NCI-H2196 (cell line): ENCODE measurements around the gene ESRRG.
A peak's percentile ranks its signal among the peaks of the same experiment; 100 is the strongest.
"Not testable (repeated sequence)": the region's sequence is repeated elsewhere in the genome, so short reads cannot be mapped to it uniquely, and the experiment has no call there.

ENCODE experiments used
- DNase-seq: peaks from one replicate; lab custom pipeline; 2025; ENCODE audit not compliant: unreplicated experiment; lab: John Stamatoyannopoulos, UW

The ESRRG gene

GRCh38 chr1:216705676-216706075 is 17.6 kb downstream of the ESRRG start:
- peak; percentile 69 for DNase-seq

- not testable (repeated sequence) for DNase-seq
Measured at GRCh38 chr1:216704065-216704464, 19.2 kb downstream of the ESRRG start.

- no peak for DNase-seq
Measured at GRCh38 chr1:216702170-216702569, 21.1 kb downstream of the ESRRG start.

GRCh38 chr1:216700779-216701178 is 22.4 kb downstream of the ESRRG start:
- no peak for DNase-seq

- DNase-seq, result no peak
Measured at GRCh38 chr1:216691710-216692109, 31.5 kb downstream of the ESRRG start.

- no peak for DNase-seq
Measured at GRCh38 chr1:216690603-216691002, 32.6 kb downstream of the ESRRG start.

GRCh38 chr1:216688127-216688657 is 35.0 kb downstream of the ESRRG start:
- no peak for DNase-seq

- DNase-seq, result no peak
Measured at GRCh38 chr1:216686860-216687766, 36.1 kb downstream of the ESRRG start.

GRCh38 chr1:216682752-216683151 is 40.5 kb downstream of the ESRRG start:
- DNase-seq, result no peak

- no peak for DNase-seq
Measured at GRCh38 chr1:216679108-216679507, 44.1 kb downstream of the ESRRG start.

- no peak for DNase-seq
Measured at GRCh38 chr1:216670118-216670883, 52.9 kb downstream of the ESRRG start.

GRCh38 chr1:216666441-216666840 is 56.8 kb downstream of the ESRRG start:
- DNase-seq, result no peak

- DNase-seq, result no peak
Measured at GRCh38 chr1:216665856-216666255, 57.4 kb downstream of the ESRRG start.

- DNase-seq, result no peak
Measured at GRCh38 chr1:216665406-216665805, 57.8 kb downstream of the ESRRG start.

- DNase-seq, result no peak
Measured at GRCh38 chr1:216662681-216663080, 60.5 kb downstream of the ESRRG start.

GRCh38 chr1:216660561-216660960 is 62.7 kb downstream of the ESRRG start:
- DNase-seq, result no peak

GRCh38 chr1:216653001-216653400 is 70.2 kb downstream of the ESRRG start:
- no peak for DNase-seq

GRCh38 chr1:216651826-216652418 is 71.3 kb downstream of the ESRRG start:
- DNase-seq, result no peak

GRCh38 chr1:216643176-216643575 is 80.1 kb downstream of the ESRRG start:
- DNase-seq, result no peak

- no peak for DNase-seq
Measured at GRCh38 chr1:216641669-216642460, 81.4 kb downstream of the ESRRG start.

GRCh38 chr1:216640100-216640499 is 83.1 kb downstream of the ESRRG start:
- DNase-seq, result no peak
